ENCODE data around the gene KIF25.

DNA sequence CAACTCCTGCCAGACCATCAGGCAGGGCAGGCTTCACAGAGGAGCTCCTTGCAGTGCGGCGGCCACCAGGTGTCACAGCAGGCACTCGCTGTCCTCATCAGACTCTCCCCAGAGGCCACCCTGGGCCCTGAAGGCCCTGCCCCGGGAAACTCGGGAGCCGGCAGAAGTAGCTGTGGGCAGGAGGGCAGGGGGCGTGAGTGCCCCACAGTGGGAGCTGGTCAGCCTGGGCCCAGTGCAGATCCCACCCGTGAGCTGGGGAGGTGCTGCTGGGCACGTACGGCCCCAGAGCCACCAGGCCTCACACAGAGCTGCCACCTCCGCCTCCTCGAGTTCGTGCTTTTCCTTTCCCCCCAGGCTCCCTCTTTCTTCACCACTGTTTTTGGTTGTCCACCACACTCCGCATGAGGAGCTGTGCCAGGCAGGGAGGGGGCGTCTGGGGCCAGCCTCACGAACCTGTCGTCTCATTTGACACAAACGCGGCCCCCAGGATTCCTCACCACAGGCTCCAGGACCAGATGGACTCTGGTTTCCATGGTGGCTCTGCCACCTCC, 47.7 kb downstream of the KIF25 start:
- no peak for TF ChIP-seq POLR2AphosphoS5 (IDR thresholded peaks at IDR 0.05)
- no peak for TF ChIP-seq POLR2A (IDR thresholded peaks at IDR 0.05)
